ENCODE results near the gene ZNF385B. TPM values are rescaled to one million over a fixed set of nuclear protein-coding genes. Genes with fewer than 3 reads are reported as not detected.

The ZNF385B gene
- total RNA-seq, 1 experiment from 2014 or later, result 2.2 TPM

DNA sequence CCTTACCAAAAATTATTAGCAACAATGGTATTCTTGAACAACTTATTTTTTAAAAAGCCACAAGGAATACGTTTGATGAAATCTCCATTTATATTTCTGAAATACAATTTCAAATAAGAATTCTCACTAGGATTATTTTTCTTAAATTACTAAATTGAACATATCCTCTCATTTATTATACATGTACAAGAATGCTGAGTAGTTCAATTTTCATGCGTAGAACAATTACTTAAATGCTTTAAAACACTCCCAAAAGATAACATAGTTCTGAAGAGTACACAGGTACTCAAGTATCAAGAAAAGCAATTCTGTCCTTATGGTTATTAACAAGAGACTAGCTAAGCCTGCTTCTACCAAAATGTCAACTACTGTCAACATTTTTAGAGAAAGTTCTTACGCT is 268.1 kb downstream of the ZNF385B start:
- ATAC-seq, result no peak
- no peak overlapping the region for H3K27ac Mint-ChIP-seq
- DNase-seq (ENCODE audit: low spot score), result no peak
- TF ChIP-seq JAZF1 (CRISPR knock-in tag; IDR thresholded peaks at IDR 0.05), result no peak
- TF ChIP-seq, protein P1, sequence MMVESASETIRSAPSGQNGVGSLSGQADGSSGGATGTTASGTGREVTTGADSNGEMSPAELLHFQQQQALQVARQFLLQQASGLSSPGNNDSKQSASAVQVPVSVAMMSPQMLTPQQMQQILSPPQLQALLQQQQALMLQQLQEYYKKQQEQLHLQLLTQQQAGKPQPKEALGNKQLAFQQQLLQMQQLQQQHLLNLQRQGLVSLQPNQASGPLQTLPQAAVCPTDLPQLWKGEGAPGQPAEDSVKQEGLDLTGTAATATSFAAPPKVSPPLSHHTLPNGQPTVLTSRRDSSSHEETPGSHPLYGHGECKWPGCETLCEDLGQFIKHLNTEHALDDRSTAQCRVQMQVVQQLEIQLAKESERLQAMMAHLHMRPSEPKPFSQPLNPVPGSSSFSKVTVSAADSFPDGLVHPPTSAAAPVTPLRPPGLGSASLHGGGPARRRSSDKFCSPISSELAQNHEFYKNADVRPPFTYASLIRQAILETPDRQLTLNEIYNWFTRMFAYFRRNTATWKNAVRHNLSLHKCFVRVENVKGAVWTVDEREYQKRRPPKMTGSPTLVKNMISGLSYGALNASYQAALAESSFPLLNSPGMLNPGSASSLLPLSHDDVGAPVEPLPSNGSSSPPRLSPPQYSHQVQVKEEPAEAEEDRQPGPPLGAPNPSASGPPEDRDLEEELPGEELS (CRISPR knock-in tag; IDR thresholded peaks at IDR 0.05), result no peak
- TF ChIP-seq HMGA2 (CRISPR knock-in tag; IDR thresholded peaks at IDR 0.05), result no peak
- H3K4me1 Mint-ChIP-seq, result peaks cover 40% of the 10 kb centered on the region
- H3K4me3 Mint-ChIP-seq, result no peak overlapping the region
- H3K27me3 Mint-ChIP-seq (ENCODE audit: low read depth), result no peaks in the 10 kb centered on the region
- ChIA-PET CTCF (no interaction called here), POLR2A (no interaction called here)
- H3K36me3 Mint-ChIP-seq, result no peaks in the 10 kb centered on the region
- no peaks in the 10 kb centered on the region for H3K9me3 Mint-ChIP-seq

DNA sequence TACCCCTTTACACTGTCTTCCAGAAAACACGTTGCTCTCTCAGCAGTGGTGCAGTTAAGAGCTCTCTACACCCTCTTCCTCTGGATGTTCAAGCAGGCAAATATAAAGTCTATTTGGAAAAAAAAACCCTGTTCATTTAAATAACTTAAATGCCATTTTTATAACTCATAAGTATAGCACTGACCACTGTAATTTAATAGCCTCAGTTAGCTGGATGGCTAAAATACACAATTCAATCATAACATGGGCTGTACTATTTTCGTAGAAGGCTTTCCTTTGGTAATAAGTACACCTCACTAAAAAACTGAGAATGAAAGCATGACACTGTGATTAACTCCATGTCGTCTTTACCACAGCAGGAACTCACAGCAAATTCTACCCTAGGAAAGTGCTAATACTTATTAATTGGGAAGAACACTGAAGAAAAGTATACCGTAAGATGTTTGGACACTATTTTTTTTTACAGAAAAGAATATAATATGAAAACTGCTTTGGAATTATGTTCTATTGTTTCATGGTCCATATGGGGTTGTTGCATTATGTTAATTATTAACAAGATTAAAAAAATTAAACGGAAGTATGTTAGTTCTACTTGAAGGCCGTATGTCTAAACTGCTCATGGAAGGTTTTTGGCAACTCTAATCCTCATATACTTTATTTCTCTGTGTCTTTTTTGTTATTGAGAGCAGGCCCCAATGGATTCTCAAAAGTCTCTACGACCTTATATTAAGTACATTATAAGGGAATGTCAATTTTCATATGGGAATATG is 269.1 kb downstream of the ZNF385B start:
- Mint-ChIP-seq H3K36me3 (no peaks in the 10 kb centered on the region), H3K27me3 (ENCODE audit: low read depth) (no peaks in the 10 kb centered on the region), H3K9me3 (no peaks in the 10 kb centered on the region), H3K4me3 (no peak overlapping the region), H3K4me1 (peaks cover 40% of the 10 kb centered on the region), H3K27ac (peak overlapping the region; percentile 87)
- ATAC-seq, result peak; percentile 31
- ChIA-PET POLR2A (no interaction called here), CTCF (no interaction called here)
- no peak for DNase-seq (ENCODE audit: low spot score)
- no peak for TF ChIP-seq OVOL2 (CRISPR knock-in tag; IDR thresholded peaks at IDR 0.05; ENCODE audit: borderline replicate concordance)
- TF ChIP-seq, protein P2, sequence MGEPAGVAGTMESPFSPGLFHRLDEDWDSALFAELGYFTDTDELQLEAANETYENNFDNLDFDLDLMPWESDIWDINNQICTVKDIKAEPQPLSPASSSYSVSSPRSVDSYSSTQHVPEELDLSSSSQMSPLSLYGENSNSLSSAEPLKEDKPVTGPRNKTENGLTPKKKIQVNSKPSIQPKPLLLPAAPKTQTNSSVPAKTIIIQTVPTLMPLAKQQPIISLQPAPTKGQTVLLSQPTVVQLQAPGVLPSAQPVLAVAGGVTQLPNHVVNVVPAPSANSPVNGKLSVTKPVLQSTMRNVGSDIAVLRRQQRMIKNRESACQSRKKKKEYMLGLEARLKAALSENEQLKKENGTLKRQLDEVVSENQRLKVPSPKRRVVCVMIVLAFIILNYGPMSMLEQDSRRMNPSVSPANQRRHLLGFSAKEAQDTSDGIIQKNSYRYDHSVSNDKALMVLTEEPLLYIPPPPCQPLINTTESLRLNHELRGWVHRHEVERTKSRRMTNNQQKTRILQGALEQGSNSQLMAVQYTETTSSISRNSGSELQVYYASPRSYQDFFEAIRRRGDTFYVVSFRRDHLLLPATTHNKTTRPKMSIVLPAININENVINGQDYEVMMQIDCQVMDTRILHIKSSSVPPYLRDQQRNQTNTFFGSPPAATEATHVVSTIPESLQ (CRISPR knock-in tag; IDR thresholded peaks at IDR 0.05), result no peak
- TF ChIP-seq, protein P3, sequence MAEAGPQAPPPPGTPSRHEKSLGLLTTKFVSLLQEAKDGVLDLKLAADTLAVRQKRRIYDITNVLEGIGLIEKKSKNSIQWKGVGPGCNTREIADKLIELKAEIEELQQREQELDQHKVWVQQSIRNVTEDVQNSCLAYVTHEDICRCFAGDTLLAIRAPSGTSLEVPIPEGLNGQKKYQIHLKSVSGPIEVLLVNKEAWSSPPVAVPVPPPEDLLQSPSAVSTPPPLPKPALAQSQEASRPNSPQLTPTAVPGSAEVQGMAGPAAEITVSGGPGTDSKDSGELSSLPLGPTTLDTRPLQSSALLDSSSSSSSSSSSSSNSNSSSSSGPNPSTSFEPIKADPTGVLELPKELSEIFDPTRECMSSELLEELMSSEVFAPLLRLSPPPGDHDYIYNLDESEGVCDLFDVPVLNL (CRISPR knock-in tag; IDR thresholded peaks at IDR 0.05; ENCODE audit: borderline replicate concordance, low read depth), result no peak
- TF ChIP-seq EMX1 (CRISPR knock-in tag; IDR thresholded peaks at IDR 0.05), result no peak
- no peak for TF ChIP-seq HMGA2 (CRISPR knock-in tag; IDR thresholded peaks at IDR 0.05)
- TF ChIP-seq, protein P4, sequence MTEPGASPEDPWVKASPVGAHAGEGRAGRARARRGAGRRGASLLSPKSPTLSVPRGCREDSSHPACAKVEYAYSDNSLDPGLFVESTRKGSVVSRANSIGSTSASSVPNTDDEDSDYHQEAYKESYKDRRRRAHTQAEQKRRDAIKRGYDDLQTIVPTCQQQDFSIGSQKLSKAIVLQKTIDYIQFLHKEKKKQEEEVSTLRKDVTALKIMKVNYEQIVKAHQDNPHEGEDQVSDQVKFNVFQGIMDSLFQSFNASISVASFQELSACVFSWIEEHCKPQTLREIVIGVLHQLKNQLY (CRISPR knock-in tag; IDR thresholded peaks at IDR 0.05), result no peak
- TF ChIP-seq, protein P5, sequence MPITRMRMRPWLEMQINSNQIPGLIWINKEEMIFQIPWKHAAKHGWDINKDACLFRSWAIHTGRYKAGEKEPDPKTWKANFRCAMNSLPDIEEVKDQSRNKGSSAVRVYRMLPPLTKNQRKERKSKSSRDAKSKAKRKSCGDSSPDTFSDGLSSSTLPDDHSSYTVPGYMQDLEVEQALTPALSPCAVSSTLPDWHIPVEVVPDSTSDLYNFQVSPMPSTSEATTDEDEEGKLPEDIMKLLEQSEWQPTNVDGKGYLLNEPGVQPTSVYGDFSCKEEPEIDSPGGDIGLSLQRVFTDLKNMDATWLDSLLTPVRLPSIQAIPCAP (CRISPR knock-in tag; IDR thresholded peaks at IDR 0.05), result no peak
- TF ChIP-seq, protein P6, sequence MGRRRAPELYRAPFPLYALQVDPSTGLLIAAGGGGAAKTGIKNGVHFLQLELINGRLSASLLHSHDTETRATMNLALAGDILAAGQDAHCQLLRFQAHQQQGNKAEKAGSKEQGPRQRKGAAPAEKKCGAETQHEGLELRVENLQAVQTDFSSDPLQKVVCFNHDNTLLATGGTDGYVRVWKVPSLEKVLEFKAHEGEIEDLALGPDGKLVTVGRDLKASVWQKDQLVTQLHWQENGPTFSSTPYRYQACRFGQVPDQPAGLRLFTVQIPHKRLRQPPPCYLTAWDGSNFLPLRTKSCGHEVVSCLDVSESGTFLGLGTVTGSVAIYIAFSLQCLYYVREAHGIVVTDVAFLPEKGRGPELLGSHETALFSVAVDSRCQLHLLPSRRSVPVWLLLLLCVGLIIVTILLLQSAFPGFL (CRISPR knock-in tag; IDR thresholded peaks at IDR 0.05; ENCODE audit: borderline replicate concordance), result no peak
- no peak for TF ChIP-seq ZNF219 (CRISPR knock-in tag; IDR thresholded peaks at IDR 0.05; ENCODE audit: borderline replicate concordance)
- TF ChIP-seq ZNF121 (CRISPR knock-in tag; IDR thresholded peaks at IDR 0.05), result no peak
- TF ChIP-seq GRHL2 (CRISPR knock-in tag; IDR thresholded peaks at IDR 0.05; ENCODE audit: insufficient replicate concordance, severe bottlenecking), result no peak
- TF ChIP-seq, protein P7, sequence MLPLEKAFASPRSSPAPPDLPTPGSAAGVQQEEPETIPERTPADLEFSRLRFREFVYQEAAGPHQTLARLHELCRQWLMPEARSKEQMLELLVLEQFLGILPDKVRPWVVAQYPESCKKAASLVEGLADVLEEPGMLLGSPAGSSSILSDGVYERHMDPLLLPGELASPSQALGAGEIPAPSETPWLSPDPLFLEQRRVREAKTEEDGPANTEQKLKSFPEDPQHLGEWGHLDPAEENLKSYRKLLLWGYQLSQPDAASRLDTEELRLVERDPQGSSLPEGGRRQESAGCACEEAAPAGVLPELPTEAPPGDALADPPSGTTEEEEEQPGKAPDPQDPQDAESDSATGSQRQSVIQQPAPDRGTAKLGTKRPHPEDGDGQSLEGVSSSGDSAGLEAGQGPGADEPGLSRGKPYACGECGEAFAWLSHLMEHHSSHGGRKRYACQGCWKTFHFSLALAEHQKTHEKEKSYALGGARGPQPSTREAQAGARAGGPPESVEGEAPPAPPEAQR (CRISPR knock-in tag; IDR thresholded peaks at IDR 0.05), result no peak
- no peak for TF ChIP-seq CBFB (CRISPR knock-in tag; IDR thresholded peaks at IDR 0.05; ENCODE audit: low read depth)
- TF ChIP-seq ETV6 (CRISPR knock-in tag; IDR thresholded peaks at IDR 0.05), result no peak
- TF ChIP-seq, protein P8, sequence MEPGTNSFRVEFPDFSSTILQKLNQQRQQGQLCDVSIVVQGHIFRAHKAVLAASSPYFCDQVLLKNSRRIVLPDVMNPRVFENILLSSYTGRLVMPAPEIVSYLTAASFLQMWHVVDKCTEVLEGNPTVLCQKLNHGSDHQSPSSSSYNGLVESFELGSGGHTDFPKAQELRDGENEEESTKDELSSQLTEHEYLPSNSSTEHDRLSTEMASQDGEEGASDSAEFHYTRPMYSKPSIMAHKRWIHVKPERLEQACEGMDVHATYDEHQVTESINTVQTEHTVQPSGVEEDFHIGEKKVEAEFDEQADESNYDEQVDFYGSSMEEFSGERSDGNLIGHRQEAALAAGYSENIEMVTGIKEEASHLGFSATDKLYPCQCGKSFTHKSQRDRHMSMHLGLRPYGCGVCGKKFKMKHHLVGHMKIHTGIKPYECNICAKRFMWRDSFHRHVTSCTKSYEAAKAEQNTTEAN (CRISPR knock-in tag; IDR thresholded peaks at IDR 0.05), result no peak
- TF ChIP-seq RELA (CRISPR knock-in tag; IDR thresholded peaks at IDR 0.05; ENCODE audit: borderline replicate concordance), result no peak
- TF ChIP-seq, protein P9, sequence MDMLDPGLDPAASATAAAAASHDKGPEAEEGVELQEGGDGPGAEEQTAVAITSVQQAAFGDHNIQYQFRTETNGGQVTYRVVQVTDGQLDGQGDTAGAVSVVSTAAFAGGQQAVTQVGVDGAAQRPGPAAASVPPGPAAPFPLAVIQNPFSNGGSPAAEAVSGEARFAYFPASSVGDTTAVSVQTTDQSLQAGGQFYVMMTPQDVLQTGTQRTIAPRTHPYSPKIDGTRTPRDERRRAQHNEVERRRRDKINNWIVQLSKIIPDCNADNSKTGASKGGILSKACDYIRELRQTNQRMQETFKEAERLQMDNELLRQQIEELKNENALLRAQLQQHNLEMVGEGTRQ (CRISPR knock-in tag; IDR thresholded peaks at IDR 0.05), result no peak
- no peak for TF ChIP-seq NR1H2 (CRISPR knock-in tag; IDR thresholded peaks at IDR 0.05)
- no peak for TF ChIP-seq ZNF263 (CRISPR knock-in tag; IDR thresholded peaks at IDR 0.05; ENCODE audit: low read depth)
- no peak for TF ChIP-seq MYBL2 (CRISPR knock-in tag; IDR thresholded peaks at IDR 0.05)
